OCI-LY7 (cell line): ENCODE results near the gene CSF2RB.

Experiments
- CTCF ChIP-seq: fragments of 200-600 bp; sonication (generic); conservative IDR thresholded peaks from 2 replicates; pipeline ENCODE4 v1.5.1; 2014; ENCODE audit warnings: mild to moderate bottlenecking, antibody characterized with exemption, low read length, moderate library complexity, mixed read lengths
- EZH2phosphoT487 ChIP-seq: fragments of 200-600 bp; sonication (generic); IDR thresholded peaks from 2 replicates; pipeline ENCODE4 v1.6.1; 2018; ENCODE audit warnings: low read depth, borderline replicate concordance, mild to moderate bottlenecking, mixed run types, antibody characterized with exemption, low read length, moderate library complexity, mixed read lengths

DNA sequence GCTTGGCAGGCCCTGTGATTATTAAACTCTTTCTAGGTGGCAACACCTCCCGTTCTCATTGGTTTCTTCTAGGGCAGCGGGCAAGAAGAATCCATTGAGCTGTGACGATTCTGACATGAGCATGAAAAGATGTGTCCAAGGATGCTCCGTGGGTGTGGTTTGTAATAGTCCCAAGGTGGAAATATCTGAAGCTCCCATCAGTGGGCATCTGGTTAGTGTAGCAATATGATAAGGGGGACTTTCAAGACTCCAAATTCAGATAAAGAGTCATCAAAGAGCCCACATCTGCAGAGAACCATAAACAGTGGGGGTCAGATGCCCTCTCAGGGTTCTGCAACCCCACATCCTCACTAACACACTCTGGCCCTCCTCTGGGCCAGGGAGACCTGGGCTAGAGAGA, 63.2 kb downstream of the CSF2RB start:
- TF ChIP-seq CTCF (no peak), EZH2phosphoT487 (no peak)
